Right lung (tissue), 5 donors: ENCODE results near the gene GRM8. TPM values are rescaled to one million over a fixed set of nuclear protein-coding genes. Genes with fewer than 3 reads are reported as not detected.

Experiments
- DNase-seq, 2 donors: peaks; one replicate each; pipeline ENCODE4 v3.0.0-alpha.2; 2013
- polyA plus RNA-seq, 5 donors: library from polyadenylated mRNA; unstranded; fragments of 120-200 nt; gene quantifications; one replicate each; pipeline versions ENCODE4 v1.2.1 to v1.2.3, GENCODE V29; 2013; ENCODE audit warnings: inconsistent platforms in 1 of 5, low replicate concordance in 1 of 5; ENCODE audit not compliant: insufficient read length in 5 of 5, insufficient read depth in 1 of 5

The GRM8 gene
- polyA plus RNA-seq, 5 donors: 0.12 to 0.55 (median 0.18) TPM

DNA sequence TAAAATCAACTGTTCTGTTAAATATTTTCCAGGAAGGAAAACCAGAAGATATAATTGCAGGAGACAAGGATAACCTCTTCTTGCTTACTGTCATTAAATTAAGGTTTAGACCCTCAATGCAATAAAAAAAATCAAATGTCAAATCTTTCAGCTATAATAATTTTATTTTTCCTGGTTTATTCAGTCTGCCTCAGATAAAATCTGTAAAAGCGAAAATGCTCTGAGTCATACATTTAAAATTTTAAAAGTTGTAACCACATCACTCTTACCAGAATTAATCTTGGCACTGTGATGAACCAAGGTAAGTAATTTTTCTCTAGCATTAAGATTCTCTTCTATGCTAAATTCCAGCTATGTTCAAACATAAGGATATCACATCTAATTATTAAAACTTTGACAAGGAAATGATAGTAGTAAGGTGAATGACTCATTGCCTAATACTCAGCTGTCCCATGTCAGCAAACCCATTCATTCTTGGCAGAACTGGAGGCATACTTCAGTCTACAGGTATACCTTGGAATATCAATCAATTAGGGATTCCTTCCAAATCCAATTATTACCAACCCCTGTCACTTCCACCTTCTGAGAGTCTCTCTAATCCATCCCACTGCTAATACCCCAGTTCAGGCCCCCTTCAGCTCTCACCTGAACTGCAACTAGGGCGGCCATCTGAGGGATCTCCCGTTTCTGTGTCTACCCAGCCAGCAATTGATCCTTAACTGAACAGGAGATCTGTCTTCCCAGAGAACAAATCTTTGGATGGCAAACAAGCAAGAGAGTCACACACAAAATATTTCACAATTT, 434.1 kb downstream of the GRM8 start:
- no peak for DNase-seq

DNA sequence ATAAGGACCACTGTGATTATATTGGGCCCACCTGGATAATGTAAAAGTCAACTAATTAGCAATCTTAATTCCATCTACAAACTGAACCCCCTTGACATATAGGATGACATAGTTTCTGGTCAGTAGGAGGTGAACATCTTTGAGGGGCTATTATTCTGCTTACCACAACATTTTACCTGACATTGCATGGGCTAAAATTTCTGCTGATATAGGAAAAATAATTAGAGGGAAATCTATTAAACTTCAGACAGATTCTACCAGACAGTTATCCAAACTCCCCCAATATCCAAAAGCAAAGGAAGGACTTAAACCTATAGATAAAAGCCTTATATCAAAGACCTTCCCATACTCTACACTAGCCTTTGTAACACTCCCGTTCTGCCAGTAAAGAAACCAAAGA, 443.6 kb downstream of the GRM8 start:
- no peak for DNase-seq

DNA sequence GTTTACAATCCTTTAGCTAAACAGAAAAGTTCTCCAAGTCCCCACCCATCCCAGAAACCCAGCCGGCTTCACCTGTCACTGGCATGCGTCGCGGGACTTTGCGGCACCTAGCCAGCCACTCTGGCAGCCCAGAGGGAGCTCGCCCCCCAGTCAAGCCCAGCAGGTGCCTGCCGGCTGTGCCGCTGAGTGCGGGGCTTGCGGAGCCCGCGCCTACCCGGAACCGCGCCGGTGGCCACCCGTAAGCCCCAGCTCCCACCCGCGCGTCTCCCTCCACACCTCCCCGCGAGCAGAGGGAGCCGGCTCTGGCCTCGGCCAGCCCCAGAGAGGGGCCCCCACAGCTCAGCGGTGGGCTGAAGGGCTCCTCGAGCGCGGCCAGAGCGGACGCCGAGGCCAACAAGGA, 446.1 kb downstream of the GRM8 start:
- no peak for DNase-seq

DNA sequence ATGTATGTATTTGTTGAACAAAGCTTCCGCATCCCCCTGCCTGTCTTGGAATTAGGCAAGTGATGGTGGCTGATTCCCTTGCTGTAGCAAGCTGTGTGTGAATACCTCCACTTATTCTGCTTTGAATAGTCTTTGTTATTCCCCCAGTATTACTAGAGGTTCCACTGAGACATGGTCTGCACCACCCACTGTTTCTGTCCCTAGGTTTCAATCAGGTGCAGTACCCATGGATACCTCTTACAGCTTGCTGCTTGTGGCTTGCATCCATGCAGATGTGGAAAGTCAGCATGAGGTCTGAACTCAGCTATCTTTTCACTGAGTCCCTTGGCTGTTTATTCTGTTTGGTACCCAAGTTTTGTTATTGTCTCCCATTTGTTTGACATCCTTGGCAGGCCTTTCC, 447.4 kb downstream of the GRM8 start:
- DNase-seq: no peak

DNA sequence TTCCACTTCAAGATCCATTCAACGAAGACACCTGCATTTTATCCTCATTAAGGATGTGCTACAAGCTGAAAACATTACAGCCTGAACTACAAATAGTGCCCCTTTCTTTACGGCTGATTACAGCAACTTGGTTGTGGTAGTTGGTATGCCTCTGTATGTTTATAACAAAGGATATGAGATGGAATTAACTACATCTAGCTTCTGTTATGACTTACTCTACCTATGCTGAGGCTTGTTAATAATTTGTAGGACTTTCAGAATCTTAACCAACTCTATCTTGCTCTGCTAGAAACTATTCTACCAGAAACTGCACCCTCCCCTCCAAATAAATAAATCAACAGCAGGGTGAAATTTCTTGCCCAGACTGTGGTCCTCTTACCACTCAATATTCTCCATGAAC, 448.1 kb downstream of the GRM8 start:
- no peak for DNase-seq

DNA sequence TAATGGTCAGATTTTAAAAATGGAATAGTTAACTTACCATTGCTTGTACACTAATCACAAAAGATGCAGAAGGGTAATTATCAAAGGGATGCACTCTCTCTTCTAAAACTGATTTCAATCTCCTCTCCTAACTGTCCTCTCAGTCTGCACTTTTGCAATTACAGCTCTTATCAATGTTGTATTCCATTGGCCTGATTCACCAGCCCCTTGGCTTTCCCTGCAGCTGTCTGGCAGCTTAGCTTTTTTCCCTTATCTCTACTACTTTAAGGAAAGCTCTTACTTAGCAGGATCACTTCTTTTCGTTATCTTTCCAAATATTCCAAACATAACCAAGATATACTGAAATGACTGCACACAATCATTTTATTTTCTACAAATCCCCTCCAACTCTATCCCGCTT, 448.8 kb downstream of the GRM8 start:
- DNase-seq: no peak

DNA sequence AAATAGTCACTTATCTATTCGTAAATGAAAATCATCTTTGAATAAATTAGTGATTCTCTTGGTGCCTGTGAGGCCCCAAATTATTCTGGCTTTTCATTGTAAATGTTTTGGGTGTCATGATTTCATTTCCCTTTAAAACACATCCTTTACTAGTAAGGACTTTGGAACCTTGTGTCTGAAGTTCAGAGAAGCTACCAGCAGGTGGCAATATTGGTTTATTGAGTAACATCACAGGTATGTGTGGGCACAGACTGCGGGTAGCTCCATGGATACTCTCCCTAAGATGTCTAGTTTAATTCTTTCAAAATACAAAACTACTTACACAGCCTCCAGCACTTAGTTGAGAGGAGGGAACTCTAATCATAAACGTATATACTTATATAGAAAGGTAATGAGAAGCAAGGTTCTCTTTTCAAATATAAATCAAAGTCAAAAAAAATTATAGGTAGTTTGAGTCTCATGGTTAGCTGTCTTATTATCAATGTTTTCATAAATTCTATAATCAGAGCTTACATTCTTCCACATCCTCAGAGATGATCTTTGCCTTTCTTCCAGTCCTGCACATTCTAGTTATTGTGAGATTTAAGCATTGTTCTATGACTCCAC, 449.6 kb downstream of the GRM8 start:
- peak; percentile 1 to 5 for DNase-seq

DNA sequence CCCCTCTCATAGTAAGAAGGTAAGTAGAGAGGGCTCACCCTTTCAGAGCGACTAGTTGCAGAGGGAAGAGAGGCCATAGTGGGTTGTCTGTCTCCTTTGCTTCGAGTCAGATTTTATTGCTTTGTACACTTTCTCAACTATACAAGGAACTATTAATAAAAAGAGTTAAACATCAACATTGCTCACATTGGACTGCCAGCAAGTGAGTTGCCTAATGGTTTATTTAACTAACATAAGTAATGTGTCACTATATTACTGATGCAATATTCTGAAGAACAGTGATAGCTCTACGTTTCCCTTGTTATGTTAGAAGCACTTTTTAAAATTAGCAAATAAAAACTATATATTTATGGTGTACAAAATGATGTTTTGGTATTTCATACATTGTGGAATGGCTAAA, 451.0 kb downstream of the GRM8 start:
- DNase-seq: no peak

DNA sequence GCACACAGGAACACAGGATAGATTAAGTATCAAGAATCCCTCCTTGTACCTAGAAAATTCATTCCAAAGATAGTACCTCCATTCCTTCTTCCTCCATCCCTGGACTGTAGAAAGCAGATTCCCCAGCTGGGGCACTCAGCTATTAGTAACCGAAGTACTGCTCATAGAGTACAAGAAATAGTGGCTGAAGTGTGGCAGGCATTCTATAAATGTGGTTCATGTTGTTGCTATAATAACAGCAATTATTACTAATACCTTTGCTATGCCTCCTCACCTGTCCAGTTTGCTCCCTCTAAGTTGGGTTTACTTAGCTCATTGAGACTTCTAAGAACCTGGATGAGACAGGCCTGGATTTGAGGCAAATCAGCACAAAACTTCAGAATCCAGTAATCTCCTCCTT, 453.2 kb downstream of the GRM8 start:
- no peak for DNase-seq

DNA sequence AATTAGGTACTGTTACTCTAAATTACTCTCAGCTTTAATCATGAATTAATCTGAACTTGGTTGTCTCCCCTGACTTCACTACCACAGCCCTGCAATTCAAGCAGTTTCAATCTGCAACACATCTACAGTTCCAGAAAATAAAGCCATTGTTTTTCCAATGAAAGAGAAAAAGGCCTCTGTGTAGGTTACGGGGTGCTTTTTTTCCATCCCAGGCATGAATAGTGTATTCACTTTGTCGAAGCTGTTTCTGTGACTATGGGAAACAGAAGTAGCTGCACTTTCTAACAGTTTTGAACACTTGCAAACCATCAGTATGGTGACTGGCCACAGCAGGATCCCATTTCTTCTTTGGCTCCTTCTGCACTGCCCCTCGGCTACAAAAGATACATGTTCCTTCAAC, 460.2 kb downstream of the GRM8 start:
- DNase-seq: no peak

DNA sequence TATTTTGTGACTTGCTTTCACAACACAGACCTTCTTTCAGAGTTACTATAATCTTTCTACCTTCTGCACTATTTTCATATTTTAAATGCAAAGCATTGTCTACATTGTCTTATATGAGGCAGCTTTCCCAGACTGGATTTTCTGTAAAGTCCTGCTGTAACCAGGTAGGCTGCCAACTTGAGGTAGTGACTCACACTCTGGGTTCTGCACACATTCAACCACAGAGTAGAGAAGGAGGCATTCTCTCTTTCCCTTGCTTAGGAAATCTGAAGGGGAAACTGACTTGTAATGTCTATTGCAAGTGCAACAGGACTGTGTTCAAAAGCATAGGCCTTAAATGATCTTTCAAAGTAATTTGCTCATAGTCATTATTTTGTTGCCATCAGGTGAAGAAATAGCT, 461.4 kb downstream of the GRM8 start:
- no peak for DNase-seq

DNA sequence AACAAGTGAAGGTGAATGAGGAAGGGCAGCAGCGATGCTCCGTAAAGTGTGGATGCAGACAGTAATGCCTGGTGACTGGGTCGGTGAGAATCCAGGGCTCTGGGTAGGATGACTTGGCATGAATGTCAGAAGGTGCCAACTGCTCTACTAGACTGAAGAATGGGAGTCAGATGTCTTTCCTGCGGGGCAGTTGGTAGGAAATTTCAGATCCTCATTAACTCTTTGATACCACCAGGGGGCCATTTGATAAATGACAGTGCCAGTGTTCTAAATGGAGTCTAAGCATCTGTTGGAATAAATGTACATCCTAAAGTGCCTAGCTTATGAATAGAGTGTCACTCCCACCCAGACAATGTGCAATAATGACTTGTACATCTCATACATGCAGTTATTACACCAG, 462.0 kb downstream of the GRM8 start:
- no peak for DNase-seq

DNA sequence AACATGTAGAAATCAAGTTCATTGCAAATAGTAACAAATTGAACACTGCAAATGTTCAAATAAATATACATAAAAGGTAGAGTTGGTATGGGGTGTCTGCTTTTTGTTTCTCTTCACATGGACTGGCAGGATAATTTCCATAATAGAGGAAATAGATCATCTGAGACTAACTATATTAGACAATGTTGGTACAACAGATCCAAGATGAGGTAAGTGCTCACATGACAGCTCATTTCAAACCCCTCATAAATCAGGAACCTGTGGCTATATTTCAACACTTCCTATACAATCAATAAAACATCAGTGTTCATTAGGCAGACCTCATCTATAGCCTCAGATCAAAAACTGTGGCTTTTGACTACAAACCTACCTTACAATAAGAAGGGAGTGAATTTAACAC, 469.1 kb downstream of the GRM8 start:
- no peak for DNase-seq

DNA sequence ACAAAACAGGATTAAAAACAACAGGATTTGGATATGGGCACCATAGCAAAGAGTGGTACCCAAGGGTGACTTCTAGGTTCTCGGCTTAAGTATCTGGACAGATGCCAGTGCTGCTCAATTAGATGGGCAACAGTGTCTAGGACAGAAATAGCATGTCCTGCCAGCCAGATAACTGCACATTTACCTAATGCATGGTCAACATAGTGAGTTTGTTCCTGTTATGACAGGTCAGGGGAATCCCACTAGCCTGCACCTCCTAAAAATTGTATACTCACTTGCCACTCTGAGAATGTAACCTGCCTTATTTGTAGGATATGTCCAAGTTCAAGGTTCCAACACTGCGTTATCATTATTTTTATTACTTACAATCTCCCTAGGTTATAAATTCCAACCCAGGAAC, 471.7 kb downstream of the GRM8 start:
- DNase-seq: no peak

DNA sequence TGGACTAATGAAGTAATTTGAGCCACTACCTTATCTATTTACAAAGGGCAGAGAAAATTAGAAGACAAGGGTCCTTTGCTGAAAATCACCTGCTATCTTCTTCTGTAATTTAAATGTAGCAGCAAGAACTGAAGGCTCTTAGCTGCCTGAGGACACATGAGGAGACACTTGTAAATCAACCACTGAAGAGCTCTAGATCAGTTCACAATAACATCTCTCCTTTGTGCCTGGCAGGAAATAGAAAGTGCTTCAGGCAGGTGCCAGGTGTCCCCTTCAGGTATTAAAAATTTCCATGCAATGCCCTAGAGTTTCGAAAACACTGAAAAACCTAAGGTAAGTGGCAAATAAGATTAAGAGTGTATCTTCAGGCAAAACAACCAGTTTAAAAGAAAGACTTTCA, 474.6 kb downstream of the GRM8 start:
- no peak for DNase-seq

DNA sequence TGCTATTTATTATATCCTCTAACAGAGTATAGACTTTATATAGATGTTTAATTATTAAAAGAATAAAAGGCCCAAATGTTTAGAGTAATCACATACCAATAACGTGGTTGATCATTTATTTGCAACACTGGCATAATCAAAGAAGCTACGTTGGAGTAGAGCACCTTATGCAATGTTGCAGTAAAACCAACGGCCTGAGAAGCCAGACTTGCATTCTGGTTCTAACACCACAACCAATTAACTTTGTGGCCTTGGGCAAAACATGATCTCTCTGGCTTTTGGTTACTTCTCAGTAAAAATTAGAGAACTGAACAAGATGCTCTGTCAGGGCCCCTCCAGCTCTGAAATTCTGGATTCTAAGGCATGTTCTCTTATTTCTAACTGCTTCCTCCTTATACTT, 476.2 kb downstream of the GRM8 start:
- DNase-seq: no peak

DNA sequence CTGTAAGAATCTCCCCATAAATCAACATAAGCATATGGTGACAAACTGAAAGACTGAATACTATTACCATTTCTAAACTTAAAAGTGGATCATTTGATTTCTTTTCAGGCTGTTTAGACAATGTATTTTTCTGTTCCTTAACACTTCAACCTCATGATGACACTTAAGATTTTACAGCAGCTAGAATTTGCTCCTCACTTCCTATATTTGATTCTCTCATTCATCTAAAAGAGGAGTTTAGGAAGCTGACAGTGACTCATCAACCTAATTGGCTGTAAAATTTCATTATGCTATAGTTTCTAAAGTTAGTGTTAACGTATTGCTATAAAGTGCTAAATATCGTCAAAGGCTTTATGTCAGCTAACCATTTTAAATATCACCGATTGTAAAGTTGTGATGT, 478.7 kb downstream of the GRM8 start:
- DNase-seq: no peak

DNA sequence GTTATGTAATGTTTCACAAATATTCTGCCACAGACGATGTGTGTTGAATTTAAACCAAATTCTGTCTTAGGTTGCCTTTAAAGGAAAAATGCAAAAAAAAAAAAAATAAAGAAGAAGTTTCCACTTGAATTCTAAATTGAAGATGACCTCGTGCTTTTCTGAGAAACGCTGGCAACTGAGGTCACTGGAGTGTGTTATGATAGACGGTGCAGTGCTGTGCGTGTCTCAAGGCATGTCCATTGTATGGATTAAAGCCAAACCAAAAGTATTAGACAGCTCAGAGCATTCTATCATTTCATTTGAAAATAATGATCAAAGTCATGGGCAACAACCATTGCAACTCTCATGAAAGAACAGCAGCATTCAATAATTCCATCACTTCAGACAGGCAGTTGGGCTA, 483.9 kb downstream of the GRM8 start:
- no peak for DNase-seq

DNA sequence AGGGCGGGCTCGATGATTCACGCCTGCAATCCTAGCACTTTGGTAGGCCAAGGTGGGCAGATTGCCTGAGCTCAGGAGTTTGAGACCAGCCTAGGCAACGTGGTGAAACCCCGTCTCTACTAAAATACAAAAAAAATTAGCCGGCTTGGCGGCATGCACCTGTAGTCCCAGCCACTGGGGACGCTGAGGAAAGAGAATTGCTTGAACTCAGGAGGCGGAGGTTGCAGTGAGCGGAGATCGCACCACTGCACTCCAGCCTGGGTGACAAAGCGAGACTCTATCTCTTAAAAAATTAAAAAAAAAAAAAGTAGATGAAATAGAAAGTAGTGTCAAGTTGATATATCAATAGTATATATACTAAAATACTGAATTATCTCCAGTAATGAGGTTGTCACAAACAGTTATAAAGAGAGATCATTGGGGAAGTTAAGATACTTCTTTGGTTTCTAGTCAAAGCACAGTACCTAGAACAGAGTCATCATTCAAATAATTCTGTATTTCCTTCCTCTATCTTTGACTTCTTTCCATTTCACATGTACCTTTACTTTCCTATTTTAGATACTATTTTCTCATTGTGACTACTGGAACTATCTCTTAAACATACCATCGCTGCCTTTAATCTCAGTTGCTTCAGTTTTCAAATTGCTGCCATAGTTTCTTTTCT, 491.7 kb downstream of the GRM8 start:
- DNase-seq: no peak

DNA sequence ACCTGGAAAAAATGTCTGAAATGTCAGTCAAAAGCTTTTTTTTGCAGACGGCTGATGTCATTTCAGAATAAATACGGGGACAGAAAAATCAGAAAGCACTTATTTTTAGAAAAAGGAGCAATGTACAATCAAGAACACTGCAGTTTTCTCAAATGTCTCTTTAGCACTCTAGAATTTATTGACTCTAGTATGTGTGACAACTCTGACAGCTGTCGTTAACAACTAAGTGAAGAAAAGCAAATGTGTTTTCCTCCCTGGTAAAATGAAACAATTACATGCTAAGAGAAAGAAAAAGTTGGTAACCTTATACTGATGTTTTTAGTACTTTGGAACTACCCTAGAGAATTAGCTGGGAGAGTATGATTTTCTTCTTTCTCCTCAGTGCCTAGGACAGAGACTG, 497.4 kb downstream of the GRM8 start:
- DNase-seq: no peak

DNA sequence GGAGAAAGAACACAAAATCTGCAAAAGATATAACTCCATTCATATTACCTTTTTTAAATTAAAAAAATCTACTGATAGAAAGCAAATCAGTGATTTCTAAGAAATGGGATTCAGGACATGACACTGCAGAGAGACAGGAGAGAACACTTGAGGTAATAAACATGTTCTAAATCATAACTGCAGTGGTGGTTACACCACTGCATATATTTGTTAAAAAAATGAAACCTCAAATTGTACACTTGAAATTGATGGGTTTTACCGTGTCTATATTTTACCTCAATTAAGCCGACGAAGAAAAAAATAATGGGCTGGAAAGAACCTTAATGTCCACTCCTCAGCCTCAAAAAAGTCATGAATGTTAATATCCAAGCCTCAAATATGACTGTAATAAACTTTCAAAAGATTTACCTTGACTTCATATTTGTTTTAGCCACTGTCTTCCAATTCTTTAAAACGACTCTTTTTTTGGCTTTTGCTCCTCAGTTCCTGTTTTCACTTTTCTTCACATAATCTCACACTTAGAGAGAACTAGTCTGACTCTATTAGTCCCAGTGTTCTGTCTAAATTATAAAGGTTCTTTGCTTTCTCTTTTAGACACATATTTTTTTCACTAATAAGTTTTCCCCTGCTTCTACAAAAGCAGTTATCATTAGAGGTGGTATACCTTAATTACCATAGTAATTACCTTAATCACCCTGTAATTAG, 502.4 kb downstream of the GRM8 start:
- no peak for DNase-seq

DNA sequence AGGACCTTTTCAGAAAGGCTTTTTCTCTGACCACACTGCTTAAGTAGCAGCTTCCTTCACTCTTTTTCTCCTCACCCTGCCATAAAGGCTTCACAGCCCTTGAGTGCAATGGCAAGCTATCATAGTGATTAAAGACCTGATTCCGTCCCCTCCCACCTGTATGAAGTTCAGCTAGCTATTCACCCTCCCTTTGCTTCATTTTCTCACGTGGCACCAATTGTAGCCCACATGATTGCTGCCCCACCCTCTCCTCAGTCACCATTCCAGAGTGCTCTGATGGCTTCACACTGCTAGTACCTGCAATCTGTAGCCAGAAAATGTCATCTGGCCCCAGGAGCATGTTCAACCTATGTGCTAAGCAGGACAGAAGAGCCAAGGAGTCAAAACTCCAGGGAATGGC, 523.8 kb downstream of the GRM8 start:
- no peak for DNase-seq

DNA sequence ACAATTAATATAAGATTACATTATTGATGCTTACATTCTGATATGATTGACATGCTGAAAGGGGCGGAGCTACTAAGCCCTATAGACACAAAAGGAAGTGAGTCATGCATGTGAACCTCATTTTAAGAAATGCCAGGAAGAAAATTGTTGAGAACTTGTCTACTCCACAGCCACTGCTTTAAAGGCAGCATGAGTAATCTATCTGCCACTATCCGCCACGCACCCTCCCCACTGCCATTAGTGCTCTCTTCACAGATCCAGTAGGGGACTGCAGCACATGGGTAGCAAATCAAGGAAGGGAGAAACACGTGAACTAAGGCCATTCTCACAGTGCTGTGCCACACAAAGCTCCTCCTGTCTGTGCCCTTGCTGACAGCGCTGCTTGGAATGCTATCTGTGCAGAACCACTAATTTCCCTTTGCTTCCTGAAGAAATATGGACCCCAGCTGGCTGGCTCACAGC, 524.8 kb downstream of the GRM8 start:
- no peak for DNase-seq
